Measurements from ENCODE around the gene EBF3.

Gene EBF3

GRCh38 chr10:129915526-129916378 is 48.3 kb downstream of the EBF3 start:
- no peak for TF ChIP-seq REST (IDR thresholded peaks at IDR 0.05; ENCODE audit: insufficient read depth in 1 of 2, low read depth in 2 of 2, low read length in 2 of 2)
- no peak for TF ChIP-seq FOXP2 (optimal IDR thresholded peaks at IDR 0.05; ENCODE audit: borderline replicate concordance, extremely low read depth, extremely low read length, insufficient read depth)
- no peak for TF ChIP-seq SIN3A (IDR thresholded peaks at IDR 0.05; ENCODE audit: borderline replicate concordance, insufficient read depth, low read length)
- no peak for TF ChIP-seq POLR2AphosphoS5 (IDR thresholded peaks at IDR 0.05; ENCODE audit: low read depth, low read length)
- TF ChIP-seq TAF1 (IDR thresholded peaks at IDR 0.05; ENCODE audit: borderline replicate concordance, insufficient read depth, low read length): no peak

- no peak for TF ChIP-seq POLR2AphosphoS5 (IDR thresholded peaks at IDR 0.05; ENCODE audit: low read depth, low read length)
- TF ChIP-seq SIN3A (IDR thresholded peaks at IDR 0.05; ENCODE audit: borderline replicate concordance, insufficient read depth, low read length): no peak
- no peak for TF ChIP-seq FOXP2 (optimal IDR thresholded peaks at IDR 0.05; ENCODE audit: borderline replicate concordance, extremely low read depth, extremely low read length, insufficient read depth)
- no peak for TF ChIP-seq TAF1 (IDR thresholded peaks at IDR 0.05; ENCODE audit: borderline replicate concordance, insufficient read depth, low read length)
- TF ChIP-seq REST (IDR thresholded peaks at IDR 0.05; ENCODE audit: insufficient read depth in 1 of 2, low read depth in 2 of 2, low read length in 2 of 2): no peak
Measured at GRCh38 chr10:129914960-129915359, 49.1 kb downstream of the EBF3 start.

- no peak for TF ChIP-seq POLR2AphosphoS5 (IDR thresholded peaks at IDR 0.05; ENCODE audit: low read depth, low read length)
- no peak for TF ChIP-seq REST (IDR thresholded peaks at IDR 0.05; ENCODE audit: insufficient read depth in 1 of 2, low read depth in 2 of 2, low read length in 2 of 2)
- no peak for TF ChIP-seq TAF1 (IDR thresholded peaks at IDR 0.05; ENCODE audit: borderline replicate concordance, insufficient read depth, low read length)
- no peak for TF ChIP-seq FOXP2 (optimal IDR thresholded peaks at IDR 0.05; ENCODE audit: borderline replicate concordance, extremely low read depth, extremely low read length, insufficient read depth)
- no peak for TF ChIP-seq SIN3A (IDR thresholded peaks at IDR 0.05; ENCODE audit: borderline replicate concordance, insufficient read depth, low read length)
Measured at GRCh38 chr10:129914153-129914855, 49.8 kb downstream of the EBF3 start.

- TF ChIP-seq SIN3A (IDR thresholded peaks at IDR 0.05; ENCODE audit: borderline replicate concordance, insufficient read depth, low read length) (no peak), POLR2AphosphoS5 (IDR thresholded peaks at IDR 0.05; ENCODE audit: low read depth, low read length) (no peak), TAF1 (IDR thresholded peaks at IDR 0.05; ENCODE audit: borderline replicate concordance, insufficient read depth, low read length) (no peak), REST (IDR thresholded peaks at IDR 0.05; ENCODE audit: insufficient read depth in 1 of 2, low read depth in 2 of 2, low read length in 2 of 2) (no peak), FOXP2 (optimal IDR thresholded peaks at IDR 0.05; ENCODE audit: borderline replicate concordance, extremely low read depth, extremely low read length, insufficient read depth) (no peak)
Measured at GRCh38 chr10:129912986-129913695, 50.9 kb downstream of the EBF3 start.

Data from PFSK-1 (cell line).